ENCODE results near the gene RGMA. TPM values are rescaled to one million over a fixed set of nuclear protein-coding genes. Genes with fewer than 3 reads are reported as not detected.

Gene RGMA
- total and polyA plus RNA-seq, 2 donors (not counting 3 experiments of a cell fraction or from before 2014, with no cell fraction given): 0.06 to 0.13 TPM

DNA sequence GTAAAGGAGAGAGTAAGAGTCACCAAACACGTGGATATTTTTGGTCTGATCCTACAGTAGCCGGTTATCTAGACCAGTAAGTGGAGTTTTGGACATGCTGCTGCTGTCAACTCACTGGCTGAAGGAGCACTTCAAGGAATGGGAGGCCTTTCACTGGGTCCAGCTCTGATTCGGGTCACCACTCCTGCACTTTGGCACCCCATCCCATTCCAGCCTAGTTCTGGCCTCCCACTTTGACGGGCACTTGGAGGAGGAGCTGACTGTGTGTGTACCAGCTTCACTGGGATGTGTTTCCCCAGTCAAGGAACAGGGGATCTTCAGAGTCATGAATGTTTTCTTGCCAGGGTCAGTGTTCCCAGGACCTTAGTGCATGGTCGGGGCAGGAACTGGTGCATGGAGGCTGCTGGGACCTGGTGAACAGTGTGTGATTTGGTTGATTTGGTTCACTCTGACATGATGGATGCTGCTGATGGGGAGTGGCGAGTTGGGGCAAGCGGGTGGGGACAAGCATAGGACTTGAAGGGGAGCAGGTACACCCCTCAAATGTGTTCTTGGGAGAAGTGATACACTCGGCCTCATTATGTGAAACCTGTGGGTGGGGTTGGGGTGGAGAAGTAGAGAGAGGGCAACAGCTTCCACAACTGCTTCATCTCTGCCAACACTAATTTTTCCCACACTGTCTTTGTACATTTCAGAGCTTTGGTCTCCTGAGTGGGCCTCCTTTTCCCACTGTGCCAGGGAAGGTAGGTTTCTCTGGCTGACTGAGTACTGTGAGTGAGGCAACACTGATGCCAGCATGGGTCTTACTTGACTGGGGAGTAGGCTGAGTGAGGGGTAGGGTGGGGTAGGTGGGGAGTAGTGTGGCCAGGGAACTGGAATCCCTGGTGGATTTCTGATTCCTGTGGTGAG is 64.0 kb downstream of the RGMA start:
- peaks cover 25 to 39% of the 10 kb centered on the region in 2 experiments for H3K36me3 ChIP-seq (ENCODE audit: control insufficient read depth in 2 of 2, extremely low read depth in 1 of 2, insufficient read depth in 2 of 2, low read length in 2 of 2)
- no peak overlapping the region for H3K9ac ChIP-seq (replicated peaks; ENCODE audit: extremely low read depth, insufficient read depth, low read length)
- dilution Hi-C loops (cut with MboI; ENCODE audit: extremely low pct_ligation_motif_present, low sequenced_read_pairs): no loop called here
- H3K4me1 ChIP-seq (ENCODE audit: control insufficient read depth, extremely low read depth, insufficient read depth, low read length): peaks cover 23% of the 10 kb centered on the region
- H3K79me2 ChIP-seq (ENCODE audit: control insufficient read depth, insufficient read depth, low read length): peaks cover 35% of the 10 kb centered on the region
- no peak for FAIRE-seq
- CTCF ChIA-PET: interaction anchor here (1.0 to 1.4 kb wide), 2 partner anchors 216 to 228 kb away, joined by 3 read pairs; no protein-coding TSS in a partner anchor
- no peak overlapping the region for H2AFZ ChIP-seq (ENCODE audit: low read depth, low read length)
- no peak overlapping the region for H3K4me2 ChIP-seq (ENCODE audit: insufficient read depth, low read length)
- no peak overlapping the region for H3K4me3 ChIP-seq (replicated peaks in 1 of 3; ENCODE audit: insufficient read depth in 1 of 3, low read depth in 1 of 3, low read length in 3 of 3)
- H3K9me1 ChIP-seq (replicated peaks; ENCODE audit: control insufficient read depth, extremely low read depth, insufficient read depth, low read length): no peaks in the 10 kb centered on the region
- peaks cover 3% of the 10 kb centered on the region for H4K20me1 ChIP-seq (replicated peaks; ENCODE audit: control insufficient read depth, extremely low read depth, insufficient read depth, low read length)
- DNase-seq (ENCODE audit: low read depth, low spot score): no peak
- H3K27ac ChIP-seq (ENCODE audit: insufficient read depth, low read depth, low read length): no peak overlapping the region
- TF ChIP-seq GATA2 (IDR thresholded peaks at IDR 0.05; ENCODE audit: insufficient read depth, insufficient read length, low read depth, low read length): no peak
- no peak for TF ChIP-seq EZH2 (IDR thresholded peaks at IDR 0.05; ENCODE audit: borderline replicate concordance, low read depth, low read length, severe bottlenecking)
- no peak for TF ChIP-seq FOS (IDR thresholded peaks at IDR 0.05; ENCODE audit: borderline replicate concordance, insufficient read depth, low read length)
- no peak for TF ChIP-seq JUN (IDR thresholded peaks at IDR 0.05; ENCODE audit: borderline replicate concordance, insufficient read depth, insufficient read length, low read depth)
- no peak for TF ChIP-seq POLR2A (IDR thresholded peaks at IDR 0.05; ENCODE audit: low read depth, low read length)
- no peak for TF ChIP-seq MYC (IDR thresholded peaks at IDR 0.05; ENCODE audit: low read depth, low read length)
- no peak for TF ChIP-seq CTCF (IDR thresholded peaks at IDR 0.05; ENCODE audit: extremely low read depth in 1 of 2, insufficient read depth in 1 of 2, low read depth in 1 of 2, low read length in 2 of 2)
- TF ChIP-seq POLR2AphosphoS5 (IDR thresholded peaks at IDR 0.05; ENCODE audit: insufficient read depth, low read depth, low read length): no peak
- no peak for TF ChIP-seq MAX (IDR thresholded peaks at IDR 0.05; ENCODE audit: insufficient read depth, insufficient read length)
- POLR2A ChIA-PET: no interaction called here
- TSS peak; percentile 12 for BruUV-seq (replicated peaks)
- intact Hi-C loops (cut with micrococcal nuclease): no loop called here
- no peaks in the 10 kb centered on the region for H3K9me3 ChIP-seq (replicated peaks; ENCODE audit: control insufficient read depth, insufficient read depth, low read length)
- no peaks in the 10 kb centered on the region for H3K27me3 ChIP-seq (ENCODE audit: control insufficient read depth in 2 of 2, insufficient read depth in 2 of 2, low read length in 2 of 2)
